ENCODE data around the gene SSTR1.

DNA sequence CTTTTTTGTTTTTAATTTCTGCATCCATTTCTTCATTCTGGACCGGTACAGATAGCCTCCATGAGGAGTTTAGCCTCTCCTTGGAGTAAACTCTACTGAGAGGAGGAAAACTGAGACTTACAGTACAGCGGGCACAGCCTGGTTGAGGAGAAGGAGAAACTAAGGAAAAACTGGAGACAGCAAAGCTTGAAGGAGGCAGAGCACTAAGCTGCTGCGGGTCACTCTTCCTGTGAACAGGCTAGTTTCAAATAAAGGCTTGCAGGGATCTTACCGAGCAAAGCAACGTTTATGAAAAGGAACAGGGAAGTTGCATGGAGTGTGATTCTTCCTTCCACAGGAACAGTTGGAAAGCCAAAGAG lies 348 bp upstream of the SSTR1 start:
- TF ChIP-seq, protein P1, sequence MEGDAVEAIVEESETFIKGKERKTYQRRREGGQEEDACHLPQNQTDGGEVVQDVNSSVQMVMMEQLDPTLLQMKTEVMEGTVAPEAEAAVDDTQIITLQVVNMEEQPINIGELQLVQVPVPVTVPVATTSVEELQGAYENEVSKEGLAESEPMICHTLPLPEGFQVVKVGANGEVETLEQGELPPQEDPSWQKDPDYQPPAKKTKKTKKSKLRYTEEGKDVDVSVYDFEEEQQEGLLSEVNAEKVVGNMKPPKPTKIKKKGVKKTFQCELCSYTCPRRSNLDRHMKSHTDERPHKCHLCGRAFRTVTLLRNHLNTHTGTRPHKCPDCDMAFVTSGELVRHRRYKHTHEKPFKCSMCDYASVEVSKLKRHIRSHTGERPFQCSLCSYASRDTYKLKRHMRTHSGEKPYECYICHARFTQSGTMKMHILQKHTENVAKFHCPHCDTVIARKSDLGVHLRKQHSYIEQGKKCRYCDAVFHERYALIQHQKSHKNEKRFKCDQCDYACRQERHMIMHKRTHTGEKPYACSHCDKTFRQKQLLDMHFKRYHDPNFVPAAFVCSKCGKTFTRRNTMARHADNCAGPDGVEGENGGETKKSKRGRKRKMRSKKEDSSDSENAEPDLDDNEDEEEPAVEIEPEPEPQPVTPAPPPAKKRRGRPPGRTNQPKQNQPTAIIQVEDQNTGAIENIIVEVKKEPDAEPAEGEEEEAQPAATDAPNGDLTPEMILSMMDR (conservative IDR thresholded peaks at IDR 0.05) = no peak
- TF ChIP-seq EZH2 (IDR thresholded peaks at IDR 0.05; ENCODE audit: low read depth) = no peak

Data from PC-9 (cell line).